ENCODE data around the gene CASP10. TPM values are rescaled to one million over a fixed set of nuclear protein-coding genes. Genes with fewer than 3 reads are reported as not detected.
A peak's percentile ranks its signal among the peaks of the same experiment; 100 is the strongest.
"Not testable (repeated sequence)": the region's sequence is repeated elsewhere in the genome, so short reads cannot be mapped to it uniquely, and the experiment has no call there.

Gene CASP10
- polyA plus RNA-seq, 1 donor, result 19.9 TPM

- H3K9me3 ChIP-seq (ENCODE audit: control insufficient read depth, low read depth, low read length), result no peaks in the 10 kb centered on the region
- H3K27ac ChIP-seq (ENCODE audit: low read length), result peak overlapping the region; percentile 98
- no peaks in the 10 kb centered on the region for H3K36me3 ChIP-seq (ENCODE audit: control insufficient read depth, insufficient read depth, low read length)
- no peak overlapping the region for H3K4me3 ChIP-seq (ENCODE audit: low read length)
- H3K27me3 ChIP-seq (ENCODE audit: control insufficient read depth, insufficient read depth, low read length), result no peaks in the 10 kb centered on the region
- H3K4me1 ChIP-seq (ENCODE audit: control insufficient read depth, insufficient read depth, low read length), result peaks cover 32% of the 10 kb centered on the region
- peak; percentile 93 to 95 for DNase-seq
- 83% methylated on average over 1 of the region's 8 CpGs for WGBS (ENCODE audit: insufficient coverage, low lambda C conversion rate)
These were observed 49.0 kb downstream of the CASP10 start for GRCh38 chr2:201231781-201232466.

- H3K4me3 ChIP-seq (ENCODE audit: low read length), result no peak overlapping the region
- H3K36me3 ChIP-seq (ENCODE audit: control insufficient read depth, insufficient read depth, low read length), result no peaks in the 10 kb centered on the region
- no peak for DNase-seq
- H3K27ac ChIP-seq (ENCODE audit: low read length), result peak overlapping the region; percentile 98
- H3K4me1 ChIP-seq (ENCODE audit: control insufficient read depth, insufficient read depth, low read length), result peaks cover 29% of the 10 kb centered on the region
- H3K27me3 ChIP-seq (ENCODE audit: control insufficient read depth, insufficient read depth, low read length), result no peaks in the 10 kb centered on the region
- WGBS (ENCODE audit: insufficient coverage, low lambda C conversion rate), result no CpG with 5 or more reads among the region's 3 CpGs
- no peaks in the 10 kb centered on the region for H3K9me3 ChIP-seq (ENCODE audit: control insufficient read depth, low read depth, low read length)
These were observed 49.5 kb downstream of the CASP10 start for GRCh38 chr2:201232467-201232815.

GRCh38 chr2:201233192-201233811, 50.4 kb downstream of the CASP10 start:
- peak overlapping the region; percentile 64 for H3K4me3 ChIP-seq (ENCODE audit: low read length)
- DNase-seq, result peak; percentile 93 to 96
- 11% methylated on average over 4 of the region's 8 CpGs for WGBS (ENCODE audit: insufficient coverage, low lambda C conversion rate)

GRCh38 chr2:201233812-201234662, 51.1 kb downstream of the CASP10 start:
- DNase-seq, result peak in 1 of 2 donors; percentile 16
- no peaks in the 10 kb centered on the region for H3K9me3 ChIP-seq (ENCODE audit: control insufficient read depth, low read depth, low read length)
- no CpG with 5 or more reads among the region's 21 CpGs for WGBS (ENCODE audit: insufficient coverage, low lambda C conversion rate)
- H3K36me3 ChIP-seq (ENCODE audit: control insufficient read depth, insufficient read depth, low read length), result no peaks in the 10 kb centered on the region
- H3K4me1 ChIP-seq (ENCODE audit: control insufficient read depth, insufficient read depth, low read length), result peaks cover 29% of the 10 kb centered on the region
- H3K27me3 ChIP-seq (ENCODE audit: control insufficient read depth, insufficient read depth, low read length), result no peaks in the 10 kb centered on the region
- H3K27ac ChIP-seq (ENCODE audit: low read length), result peak overlapping the region; percentile 98
- H3K4me3 ChIP-seq (ENCODE audit: low read length), result peak overlapping the region; percentile 64

More at GRCh38 chr2:201233192-201233811, 50.4 kb downstream of the CASP10 start:
- peak overlapping the region; percentile 98 for H3K27ac ChIP-seq (ENCODE audit: low read length)
- no peaks in the 10 kb centered on the region for H3K9me3 ChIP-seq (ENCODE audit: control insufficient read depth, low read depth, low read length)
- no peaks in the 10 kb centered on the region for H3K27me3 ChIP-seq (ENCODE audit: control insufficient read depth, insufficient read depth, low read length)
- H3K36me3 ChIP-seq (ENCODE audit: control insufficient read depth, insufficient read depth, low read length), result no peaks in the 10 kb centered on the region
- H3K4me1 ChIP-seq (ENCODE audit: control insufficient read depth, insufficient read depth, low read length), result peaks cover 29% of the 10 kb centered on the region

GRCh38 chr2:201234663-201235135, 51.8 kb downstream of the CASP10 start:
- Histone ChIP-seq H3K27ac (ENCODE audit: low read length) (no peak overlapping the region), H3K36me3 (ENCODE audit: control insufficient read depth, insufficient read depth, low read length) (peaks cover 2% of the 10 kb centered on the region), H3K4me3 (ENCODE audit: low read length) (peak overlapping the region; percentile 8), H3K27me3 (ENCODE audit: control insufficient read depth, insufficient read depth, low read length) (no peaks in the 10 kb centered on the region), H3K4me1 (ENCODE audit: control insufficient read depth, insufficient read depth, low read length) (peaks cover 29% of the 10 kb centered on the region), H3K9me3 (ENCODE audit: control insufficient read depth, low read depth, low read length) (no peaks in the 10 kb centered on the region)
- DNase-seq, result no peak
- 45% methylated on average over 2 of the region's 3 CpGs for WGBS (ENCODE audit: insufficient coverage, low lambda C conversion rate)

- H3K4me3 ChIP-seq (ENCODE audit: low read length), result no peak overlapping the region
- H3K9me3 ChIP-seq (ENCODE audit: control insufficient read depth, low read depth, low read length), result no peaks in the 10 kb centered on the region
- peaks cover 4% of the 10 kb centered on the region for H3K36me3 ChIP-seq (ENCODE audit: control insufficient read depth, insufficient read depth, low read length)
- WGBS (ENCODE audit: insufficient coverage, low lambda C conversion rate), result 60% methylated on average over 2 of the region's 14 CpGs
- DNase-seq, result peak in 1 of 2 donors; percentile 40
- H3K27me3 ChIP-seq (ENCODE audit: control insufficient read depth, insufficient read depth, low read length), result no peaks in the 10 kb centered on the region
- H3K27ac ChIP-seq (ENCODE audit: low read length), result no peak overlapping the region
- peaks cover 29% of the 10 kb centered on the region for H3K4me1 ChIP-seq (ENCODE audit: control insufficient read depth, insufficient read depth, low read length)
These were observed 53.2 kb downstream of the CASP10 start for GRCh38 chr2:201235860-201236811.

- Histone ChIP-seq H3K36me3 (ENCODE audit: control insufficient read depth, insufficient read depth, low read length) (peaks cover 4% of the 10 kb centered on the region), H3K9me3 (ENCODE audit: control insufficient read depth, low read depth, low read length) (no peaks in the 10 kb centered on the region), H3K27ac (ENCODE audit: low read length) (no peak overlapping the region), H3K4me1 (ENCODE audit: control insufficient read depth, insufficient read depth, low read length) (peaks cover 24% of the 10 kb centered on the region), H3K27me3 (ENCODE audit: control insufficient read depth, insufficient read depth, low read length) (no peaks in the 10 kb centered on the region), H3K4me3 (ENCODE audit: low read length) (no peak overlapping the region)
- DNase-seq, result no peak
- 76% methylated on average over 5 of the region's 7 CpGs for WGBS (ENCODE audit: insufficient coverage, low lambda C conversion rate)
These were observed 54.7 kb downstream of the CASP10 start for GRCh38 chr2:201237486-201238123.

- not testable (repeated sequence) for DNase-seq; H3K27ac ChIP-seq (ENCODE audit: low read length); H3K36me3 ChIP-seq (ENCODE audit: control insufficient read depth, insufficient read depth, low read length); H3K4me3 ChIP-seq (ENCODE audit: low read length); H3K27me3 ChIP-seq (ENCODE audit: control insufficient read depth, insufficient read depth, low read length); H3K9me3 ChIP-seq (ENCODE audit: control insufficient read depth, low read depth, low read length)
- 84% methylated on average over 2 of the region's 21 CpGs for WGBS (ENCODE audit: insufficient coverage, low lambda C conversion rate)
- peaks cover 10% of the 10 kb centered on the region for H3K4me1 ChIP-seq (ENCODE audit: control insufficient read depth, insufficient read depth, low read length)
These were observed 56.4 kb downstream of the CASP10 start for GRCh38 chr2:201239167-201239935.
